HepG2 (cell line): ENCODE measurements around the gene WBP1. TPM values are rescaled to one million over a fixed set of nuclear protein-coding genes. Genes with fewer than 3 reads are reported as not detected.

Experiments
- CBX1 ChIP-seq: IDR thresholded peaks from one replicate; pipeline ENCODE4 v1.6.1; 2016; ENCODE audit warnings: antibody characterized with exemption, low read depth
- CEBPB ChIP-seq: IDR thresholded peaks from 2 replicates; pipeline ENCODE4 v1.6.1; 2011; ENCODE audit warnings: low read depth, low read length, improper control_type of control experiment, borderline replicate concordance
- FOXM1 ChIP-seq: sonication (generic); formaldehyde crosslinking; IDR thresholded peaks from 2 replicates; pipeline ENCODE4 v1.5.0; 2020; ENCODE audit warnings: missing genetic modification reagents
- MAZ ChIP-seq, 2 experiments: sonication (generic) in 1 of 2; formaldehyde crosslinking in 1 of 2; IDR thresholded peaks; 2 replicates each; pipeline versions ENCODE4 v1.5.0 to v1.6.1; 2012 to 2020; ENCODE audit warnings: low read depth in 2 of 2, mild to moderate bottlenecking in 2 of 2, borderline replicate concordance in 1 of 2, improper control_type of control experiment in 1 of 2, low read length in 1 of 2, missing genetic modification reagents in 1 of 2, moderate library complexity in 1 of 2
- MBD4 ChIP-seq: IDR thresholded peaks from 2 replicates; pipeline ENCODE4 v1.6.1; 2012; ENCODE audit warnings: low read length, inconsistent platforms, borderline replicate concordance
- NFE2L2 ChIP-seq: fragments of 150-350 bp; IDR thresholded peaks from 2 replicates; pipeline ENCODE4 v1.6.1; 2014; ENCODE audit warnings: low read length
- NFIB ChIP-seq: sonication (generic); formaldehyde crosslinking; IDR thresholded peaks from 2 replicates; pipeline ENCODE4 v1.9.0; 2021; ENCODE audit warnings: missing genetic modification reagents, mild to moderate bottlenecking, borderline replicate concordance
- PAX8 ChIP-seq: sonication (generic); formaldehyde crosslinking; IDR thresholded peaks from 2 replicates; pipeline ENCODE4 v1.8.0; 2022; ENCODE audit warnings: mild to moderate bottlenecking, missing genetic modification reagents, borderline replicate concordance
- PHF21A ChIP-seq: sonication (generic); formaldehyde crosslinking; IDR thresholded peaks from 2 replicates; pipeline ENCODE4 v1.5.0; 2020; ENCODE audit warnings: mild to moderate bottlenecking, missing genetic modification reagents
- PHF8 ChIP-seq: sonication (generic); formaldehyde crosslinking; IDR thresholded peaks from 2 replicates; pipeline ENCODE4 v1.5.0; 2020; ENCODE audit warnings: missing genetic modification reagents
- RARG ChIP-seq: sonication (generic); formaldehyde crosslinking; IDR thresholded peaks from 2 replicates; pipeline ENCODE4 v1.4.0; 2020; ENCODE audit warnings: low read depth, mild to moderate bottlenecking, missing genetic modification reagents
- SRSF9 ChIP-seq: fragments of 200-400 bp; formaldehyde crosslinking; IDR thresholded peaks from 2 replicates; pipeline ENCODE4 v1.6.1; 2018; ENCODE audit warnings: borderline replicate concordance, mild to moderate bottlenecking, low read depth, low read length; ENCODE audit not compliant: insufficient read depth, poor library complexity, severe bottlenecking
- ZNF24 ChIP-seq: fragments of 450-650 bp; IDR thresholded peaks from 2 replicates; pipeline ENCODE4 v1.6.1; 2017; ENCODE audit warnings: antibody characterized with exemption, mild to moderate bottlenecking
- ZNF33B ChIP-seq: sonication (generic); formaldehyde crosslinking; IDR thresholded peaks from 2 replicates; pipeline ENCODE4 v1.5.1; 2020; ENCODE audit warnings: mild to moderate bottlenecking, missing genetic modification reagents
- ZNF432 ChIP-seq: sonication (generic); formaldehyde crosslinking; IDR thresholded peaks from 2 replicates; pipeline ENCODE4 v1.5.0; 2020; ENCODE audit warnings: missing genetic modification reagents, mild to moderate bottlenecking, borderline replicate concordance
- polyA plus RNA-seq, 8 experiments: library from polyadenylated mRNA; depleted of rRNA in 3 of 8; stranded (reverse) in 7 of 8; unstranded in 1 of 8; fragments of >200 nt; fragmentation: Illumina TruSeq in 4 of 8; extraction: Trizol in 4 of 8; gene quantifications; 2 replicates each; pipeline versions ENCODE4 v1.2.1 to v1.2.3, GENCODE V29; 2011 to 2016; ENCODE audit warnings: low read depth in 4 of 8, missing spikeins in 1 of 8, mixed read lengths in 1 of 8; ENCODE audit not compliant: insufficient read depth in 1 of 8
- total RNA-seq, 5 experiments: library from RNA; depleted of rRNA; stranded (reverse); fragments of >200 nt; fragmentation: Illumina TruSeq; extraction: Trizol; gene quantifications; 2 replicates each; pipeline ENCODE4 v1.2.3, GENCODE V29; 2016; ENCODE audit warnings: low read depth in 1 of 5
- TF ChIP-seq, protein P1 (sequence below): sonication (generic); formaldehyde crosslinking; IDR thresholded peaks from 2 replicates; pipeline ENCODE4 v1.5.1; 2020; ENCODE audit warnings: missing genetic modification reagents, mild to moderate bottlenecking, borderline replicate concordance
- TF ChIP-seq, protein P2 (sequence below): sonication (generic); formaldehyde crosslinking; IDR thresholded peaks from 2 replicates; pipeline ENCODE4 v1.4.0; 2020; ENCODE audit warnings: mild to moderate bottlenecking, missing genetic modification reagents
- TF ChIP-seq, protein P3 (sequence below): sonication (generic); formaldehyde crosslinking; IDR thresholded peaks from 2 replicates; pipeline ENCODE4 v1.4.0; 2020; ENCODE audit warnings: missing genetic modification reagents, borderline replicate concordance

Gene WBP1
- total and polyA plus RNA-seq, 2 of the 13 experiments (the other 11 are each of a cell fraction or from before 2014, with no cell fraction given): 38.8 to 85.7 TPM

GRCh38 chr2:74421221-74421870, 36.9 kb upstream of the WBP1 start, which contains the start of the genes C2orf81 and WDR54 (continued):
- TF ChIP-seq, protein P1, sequence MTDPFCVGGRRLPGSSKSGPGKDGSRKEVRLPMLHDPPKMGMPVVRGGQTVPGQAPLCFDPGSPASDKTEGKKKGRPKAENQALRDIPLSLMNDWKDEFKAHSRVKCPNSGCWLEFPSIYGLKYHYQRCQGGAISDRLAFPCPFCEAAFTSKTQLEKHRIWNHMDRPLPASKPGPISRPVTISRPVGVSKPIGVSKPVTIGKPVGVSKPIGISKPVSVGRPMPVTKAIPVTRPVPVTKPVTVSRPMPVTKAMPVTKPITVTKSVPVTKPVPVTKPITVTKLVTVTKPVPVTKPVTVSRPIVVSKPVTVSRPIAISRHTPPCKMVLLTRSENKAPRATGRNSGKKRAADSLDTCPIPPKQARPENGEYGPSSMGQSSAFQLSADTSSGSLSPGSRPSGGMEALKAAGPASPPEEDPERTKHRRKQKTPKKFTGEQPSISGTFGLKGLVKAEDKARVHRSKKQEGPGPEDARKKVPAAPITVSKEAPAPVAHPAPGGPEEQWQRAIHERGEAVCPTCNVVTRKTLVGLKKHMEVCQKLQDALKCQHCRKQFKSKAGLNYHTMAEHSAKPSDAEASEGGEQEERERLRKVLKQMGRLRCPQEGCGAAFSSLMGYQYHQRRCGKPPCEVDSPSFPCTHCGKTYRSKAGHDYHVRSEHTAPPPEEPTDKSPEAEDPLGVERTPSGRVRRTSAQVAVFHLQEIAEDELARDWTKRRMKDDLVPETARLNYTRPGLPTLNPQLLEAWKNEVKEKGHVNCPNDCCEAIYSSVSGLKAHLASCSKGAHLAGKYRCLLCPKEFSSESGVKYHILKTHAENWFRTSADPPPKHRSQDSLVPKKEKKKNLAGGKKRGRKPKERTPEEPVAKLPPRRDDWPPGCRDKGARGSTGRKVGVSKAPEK (CRISPR knock-in tag): no peak
- TF ChIP-seq CEBPB: no peak
- no peak for TF ChIP-seq PHF21A
- no peak for TF ChIP-seq SRSF9
- no peak for TF ChIP-seq FOXM1 (CRISPR knock-in tag)
- TF ChIP-seq, protein P2, sequence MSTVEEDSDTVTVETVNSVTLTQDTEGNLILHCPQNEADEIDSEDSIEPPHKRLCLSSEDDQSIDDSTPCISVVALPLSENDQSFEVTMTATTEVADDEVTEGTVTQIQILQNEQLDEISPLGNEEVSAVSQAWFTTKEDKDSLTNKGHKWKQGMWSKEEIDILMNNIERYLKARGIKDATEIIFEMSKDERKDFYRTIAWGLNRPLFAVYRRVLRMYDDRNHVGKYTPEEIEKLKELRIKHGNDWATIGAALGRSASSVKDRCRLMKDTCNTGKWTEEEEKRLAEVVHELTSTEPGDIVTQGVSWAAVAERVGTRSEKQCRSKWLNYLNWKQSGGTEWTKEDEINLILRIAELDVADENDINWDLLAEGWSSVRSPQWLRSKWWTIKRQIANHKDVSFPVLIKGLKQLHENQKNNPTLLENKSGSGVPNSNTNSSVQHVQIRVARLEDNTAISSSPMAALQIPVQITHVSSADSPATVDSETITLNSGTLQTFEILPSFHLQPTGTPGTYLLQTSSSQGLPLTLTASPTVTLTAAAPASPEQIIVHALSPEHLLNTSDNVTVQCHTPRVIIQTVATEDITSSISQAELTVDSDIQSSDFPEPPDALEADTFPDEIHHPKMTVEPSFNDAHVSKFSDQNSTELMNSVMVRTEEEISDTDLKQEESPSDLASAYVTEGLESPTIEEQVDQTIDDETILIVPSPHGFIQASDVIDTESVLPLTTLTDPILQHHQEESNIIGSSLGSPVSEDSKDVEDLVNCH (CRISPR knock-in tag): peak; percentile 58; the same call in 1 of the 2 replicates
- TF ChIP-seq, protein P3, sequence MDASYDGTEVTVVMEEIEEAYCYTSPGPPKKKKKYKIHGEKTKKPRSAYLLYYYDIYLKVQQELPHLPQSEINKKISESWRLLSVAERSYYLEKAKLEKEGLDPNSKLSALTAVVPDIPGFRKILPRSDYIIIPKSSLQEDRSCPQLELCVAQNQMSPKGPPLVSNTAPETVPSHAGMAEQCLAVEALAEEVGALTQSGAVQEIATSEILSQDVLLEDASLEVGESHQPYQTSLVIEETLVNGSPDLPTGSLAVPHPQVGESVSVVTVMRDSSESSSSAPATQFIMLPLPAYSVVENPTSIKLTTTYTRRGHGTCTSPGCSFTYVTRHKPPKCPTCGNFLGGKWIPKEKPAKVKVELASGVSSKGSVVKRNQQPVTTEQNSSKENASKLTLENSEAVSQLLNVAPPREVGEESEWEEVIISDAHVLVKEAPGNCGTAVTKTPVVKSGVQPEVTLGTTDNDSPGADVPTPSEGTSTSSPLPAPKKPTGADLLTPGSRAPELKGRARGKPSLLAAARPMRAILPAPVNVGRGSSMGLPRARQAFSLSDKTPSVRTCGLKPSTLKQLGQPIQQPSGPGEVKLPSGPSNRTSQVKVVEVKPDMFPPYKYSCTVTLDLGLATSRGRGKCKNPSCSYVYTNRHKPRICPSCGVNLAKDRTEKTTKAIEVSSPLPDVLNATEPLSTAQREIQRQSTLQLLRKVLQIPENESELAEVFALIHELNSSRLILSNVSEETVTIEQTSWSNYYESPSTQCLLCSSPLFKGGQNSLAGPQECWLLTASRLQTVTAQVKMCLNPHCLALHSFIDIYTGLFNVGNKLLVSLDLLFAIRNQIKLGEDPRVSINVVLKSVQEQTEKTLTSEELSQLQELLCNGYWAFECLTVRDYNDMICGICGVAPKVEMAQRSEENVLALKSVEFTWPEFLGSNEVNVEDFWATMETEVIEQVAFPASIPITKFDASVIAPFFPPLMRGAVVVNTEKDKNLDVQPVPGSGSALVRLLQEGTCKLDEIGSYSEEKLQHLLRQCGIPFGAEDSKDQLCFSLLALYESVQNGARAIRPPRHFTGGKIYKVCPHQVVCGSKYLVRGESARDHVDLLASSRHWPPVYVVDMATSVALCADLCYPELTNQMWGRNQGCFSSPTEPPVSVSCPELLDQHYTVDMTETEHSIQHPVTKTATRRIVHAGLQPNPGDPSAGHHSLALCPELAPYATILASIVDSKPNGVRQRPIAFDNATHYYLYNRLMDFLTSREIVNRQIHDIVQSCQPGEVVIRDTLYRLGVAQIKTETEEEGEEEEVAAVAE (CRISPR knock-in tag): no peak
- peak; percentile 78; the same call in 1 of the 2 replicates for TF ChIP-seq MAZ (IDR thresholded peaks at IDR 0.05; ENCODE audit: borderline replicate concordance, low read depth, low read length)
- 0 out of 2 replicates have a peak, but pooled peaks have one; percentile 56 for TF ChIP-seq MAZ (CRISPR knock-in tag; IDR thresholded peaks at IDR 0.05; ENCODE audit: low read depth)
- peak; percentile 94; the same call in 1 of the 2 replicates for TF ChIP-seq ZNF33B (CRISPR knock-in tag)
- TF ChIP-seq ZNF24: no peak
- TF ChIP-seq MBD4: no peak
- TF ChIP-seq PHF8: 0 out of 2 replicates have a peak, but pooled peaks have one; percentile 38
- no peak for TF ChIP-seq PAX8
- no peak for TF ChIP-seq CBX1
- TF ChIP-seq ZNF432: no peak
- no peak for TF ChIP-seq NFE2L2
- TF ChIP-seq NFIB: no peak
- TF ChIP-seq RARG: no peak
